Endometrial microvascular endothelial cells (primary cell): ENCODE results near the gene ID1. TPM values are rescaled to one million over a fixed set of nuclear protein-coding genes. Genes with fewer than 3 reads are reported as not detected.
"Not testable (repeated sequence)": the region's sequence is repeated elsewhere in the genome, so short reads cannot be mapped to it uniquely, and the experiment has no call there.

ENCODE experiments used
- in situ Hi-C: cut with HindIII; loops from 2 replicates; pipeline ENCODE4 v1.10.0; 2017; ENCODE audit warnings: low sequenced_read_pairs, low pct_unique_long_range_greater_than_20kb; ENCODE audit errors: inconsistent ontology term
- total RNA-seq: library from RNA; depleted of rRNA; stranded (reverse); fragments of >200 nt; gene quantifications from one replicate; pipeline ENCODE4 v1.2.3, GENCODE V29; 2015; ENCODE audit errors: inconsistent ontology term

ID1 gene
- total RNA-seq, 1 donor from 2014 or later: 279 TPM

GRCh38 chr20:31595654-31596411, 9.3 kb upstream of the ID1 start:
- in situ Hi-C loops: no loop called here

- in situ Hi-C loops: not testable (repeated sequence)
Observed at GRCh38 chr20:31596412-31596715, 8.7 kb upstream of the ID1 start.

GRCh38 chr20:31596831-31597480, 8.1 kb upstream of the ID1 start:
- in situ Hi-C loops: no loop called here

DNA sequence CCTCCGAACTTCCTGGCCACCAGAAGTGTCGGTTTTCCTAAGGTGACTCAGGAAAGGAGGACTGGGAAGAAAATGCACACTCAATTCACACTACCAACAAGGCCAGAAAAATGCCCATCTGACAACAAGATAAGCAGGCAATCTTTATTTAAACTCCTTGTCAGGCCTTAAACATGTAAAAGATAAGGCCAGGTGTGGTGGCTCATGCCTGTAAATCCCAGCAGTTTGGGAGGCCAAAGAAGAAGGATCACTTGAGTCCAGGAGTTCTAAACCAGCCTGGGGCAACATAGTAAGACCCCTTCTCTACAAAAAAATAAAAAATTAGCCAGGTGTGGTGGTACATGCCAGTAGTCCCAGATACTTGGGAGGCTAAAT, 7.6 kb upstream of the ID1 start:
- in situ Hi-C loops: no loop called here

- in situ Hi-C loops: no loop called here
Observed at GRCh38 chr20:31602431-31602778, 2.7 kb upstream of the ID1 start.

DNA sequence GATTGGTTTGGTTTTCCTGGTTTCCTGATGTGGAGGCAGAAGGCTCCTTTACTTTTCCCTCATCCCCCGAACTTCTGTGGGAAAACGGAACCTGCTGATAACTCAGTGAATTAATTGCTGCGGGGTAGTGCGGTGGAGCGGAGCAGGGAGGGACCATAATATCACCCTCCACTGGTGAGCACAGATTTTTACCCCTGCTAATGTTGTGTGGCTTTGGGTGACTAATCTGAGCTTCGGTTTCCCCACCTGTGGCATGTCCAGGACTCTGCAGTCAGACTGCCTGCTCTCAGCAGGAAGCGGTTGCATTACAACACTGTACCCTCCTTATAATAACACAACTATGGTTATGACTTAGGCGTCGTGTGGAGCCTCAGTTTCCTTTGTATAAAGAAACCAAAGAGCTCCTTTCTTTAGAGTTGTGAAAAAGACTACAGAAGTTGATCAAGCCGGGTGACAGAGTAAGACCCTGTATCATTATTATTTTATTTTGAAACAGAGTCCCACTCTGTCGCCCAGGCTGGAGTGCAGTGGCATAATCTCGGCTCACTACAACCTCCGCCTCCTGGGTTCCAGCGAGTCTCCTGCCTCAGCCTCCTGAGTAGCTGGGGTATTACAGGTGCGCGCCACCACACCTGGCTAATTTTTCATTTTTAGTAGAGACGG, 2.2 kb upstream of the ID1 start:
- in situ Hi-C loops: no loop called here

- in situ Hi-C loops: no loop called here
Observed at GRCh38 chr20:31603822-31604566, 1.1 kb upstream of the ID1 start.

- in situ Hi-C loops: no loop called here
Observed at GRCh38 chr20:31604567-31605030, 490 bp upstream of the ID1 start.

- in situ Hi-C loops: no loop called here
Observed at GRCh38 chr20:31605902-31606803, 1.1 kb downstream of the ID1 start.

DNA sequence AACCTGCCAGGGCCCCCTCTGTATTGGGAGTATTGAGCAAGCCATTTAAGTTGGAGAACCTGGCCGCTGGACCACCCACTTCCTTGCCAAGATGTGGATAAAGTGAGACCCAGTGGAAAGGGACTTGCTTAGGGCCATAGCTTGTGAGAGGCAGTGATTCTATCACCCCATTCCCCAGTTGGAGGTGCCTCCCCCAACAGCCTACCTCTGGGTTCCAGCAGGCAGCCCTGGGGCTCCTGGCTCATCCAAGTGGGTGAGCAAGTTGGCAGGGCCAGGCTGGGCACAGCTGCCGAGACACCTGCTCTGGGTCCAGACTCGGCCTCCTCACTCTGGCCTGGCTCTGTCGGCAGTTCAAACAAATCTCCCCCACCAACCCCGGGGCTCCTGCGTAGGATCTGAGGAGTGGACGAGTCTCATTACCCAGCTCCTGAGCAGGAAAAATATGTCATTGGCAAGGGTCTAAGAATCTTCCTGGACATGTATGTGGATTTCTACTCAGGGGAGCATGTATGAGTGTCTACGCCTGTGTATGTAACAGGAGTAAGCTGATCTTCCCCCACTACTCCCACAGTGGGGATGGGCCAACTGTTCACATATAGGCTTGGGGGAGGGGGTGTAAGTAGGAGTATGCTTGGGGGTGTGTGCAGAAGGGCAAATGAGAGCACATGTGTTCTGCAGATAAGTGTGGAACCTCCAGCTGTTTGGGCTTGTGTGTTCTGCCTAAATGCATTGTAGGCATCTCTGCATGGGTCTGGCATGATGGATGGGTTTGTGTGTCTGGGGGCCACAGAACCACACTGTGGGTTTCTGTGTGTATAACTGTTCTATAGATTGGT, 1.9 kb downstream of the ID1 start:
- in situ Hi-C loops: no loop called here

DNA sequence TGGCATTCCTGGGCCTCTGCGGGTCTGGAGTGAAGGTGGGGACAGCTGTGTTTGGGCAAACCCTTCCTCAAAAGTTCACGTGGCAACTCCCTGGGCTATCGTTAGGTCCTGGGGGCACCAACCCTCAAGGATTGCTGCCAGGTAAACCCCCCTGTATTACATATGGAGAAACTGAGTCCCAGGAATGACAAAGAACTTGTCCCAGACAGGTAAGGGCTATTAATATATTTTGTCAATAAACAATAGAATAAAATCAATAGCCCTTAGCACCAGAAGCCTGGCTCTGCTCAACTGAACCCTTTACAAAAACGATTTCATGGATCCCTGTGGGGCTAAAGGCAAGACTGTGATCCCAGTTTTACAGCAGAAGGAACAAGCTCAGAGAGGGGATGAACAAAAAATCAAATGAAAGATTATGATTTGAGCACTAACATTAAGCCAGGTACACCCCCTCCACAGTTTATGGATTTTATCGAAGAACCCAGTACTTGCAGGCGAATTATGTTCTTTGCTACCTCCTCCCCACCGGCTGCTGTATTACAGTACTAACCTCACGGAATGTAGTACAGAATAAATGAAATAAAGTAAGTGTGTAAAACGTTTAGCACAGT, 2.7 kb downstream of the ID1 start:
- in situ Hi-C loops: no loop called here

DNA sequence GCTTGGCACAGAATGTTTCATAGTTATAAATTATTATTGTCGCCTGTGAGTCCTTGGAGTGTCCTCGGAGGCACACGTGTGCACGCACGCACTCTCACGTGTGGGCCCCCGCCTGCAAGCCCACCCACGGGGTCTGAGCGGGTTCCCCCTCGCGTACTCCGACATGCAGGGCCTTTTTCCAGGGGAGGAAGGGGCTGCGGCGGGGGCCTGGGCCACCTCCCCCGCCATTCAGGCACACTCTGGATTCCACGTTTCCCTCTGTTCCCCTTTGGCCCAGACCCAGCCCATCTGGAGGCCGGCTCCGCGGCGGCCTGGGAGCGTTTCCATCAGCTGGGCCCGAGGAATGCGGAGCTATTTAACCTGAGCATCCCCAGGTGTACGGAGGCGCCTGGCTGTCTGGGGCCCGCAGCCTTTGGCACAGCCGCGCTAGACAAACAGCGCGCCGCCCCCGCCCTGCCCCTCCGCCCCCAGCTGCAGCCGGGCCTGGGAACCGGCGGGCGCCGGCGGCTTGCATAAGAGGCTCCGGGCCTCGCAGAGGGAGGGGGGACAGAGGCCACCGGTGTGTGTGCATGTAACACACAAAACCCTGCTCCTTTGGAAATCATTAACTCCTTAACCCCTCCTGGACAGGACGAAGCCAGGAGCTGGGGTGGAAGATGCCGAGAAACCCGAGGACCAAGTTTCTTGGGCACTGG, 3.3 kb downstream of the ID1 start:
- in situ Hi-C loops: no loop called here

DNA sequence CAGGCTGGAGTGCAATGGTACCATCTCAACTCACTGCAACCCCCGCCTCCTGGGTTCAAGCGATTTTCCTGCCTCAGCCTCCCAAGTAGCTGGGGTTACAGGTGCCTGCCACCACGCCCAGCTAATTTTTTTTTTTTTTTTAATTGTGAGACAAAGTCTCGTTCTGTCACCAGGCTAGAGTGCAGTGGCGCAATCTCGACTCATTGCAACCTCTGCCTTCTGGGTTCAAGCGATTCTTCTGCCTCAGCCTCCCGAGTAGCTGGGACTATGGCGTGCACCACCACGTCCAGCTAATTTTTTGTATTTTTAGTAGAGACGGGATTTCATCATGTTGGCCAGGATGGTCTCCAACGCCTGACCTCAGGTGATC, 7.2 kb downstream of the ID1 start:
- in situ Hi-C loops: not testable (repeated sequence)

DNA sequence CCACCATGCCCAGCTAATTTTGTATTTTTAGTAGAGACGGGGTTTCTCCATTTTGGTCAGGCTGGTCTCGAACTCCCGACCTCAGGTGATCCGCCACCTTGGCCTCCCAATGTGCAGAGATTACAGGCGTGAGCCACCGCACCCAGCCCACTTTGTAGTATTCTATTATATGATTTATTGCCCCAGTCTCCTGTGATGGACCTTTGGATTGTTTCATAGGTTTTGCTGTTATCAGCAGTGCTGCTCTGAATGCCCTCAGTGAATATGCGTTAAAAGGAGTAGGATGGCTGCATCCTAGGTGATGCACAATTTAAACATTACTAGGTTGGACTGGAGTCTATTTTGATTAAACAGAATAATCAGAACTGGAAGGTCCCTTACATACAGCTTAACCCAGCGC, 10.3 kb downstream of the ID1 start:
- in situ Hi-C loops: no loop called here

DNA sequence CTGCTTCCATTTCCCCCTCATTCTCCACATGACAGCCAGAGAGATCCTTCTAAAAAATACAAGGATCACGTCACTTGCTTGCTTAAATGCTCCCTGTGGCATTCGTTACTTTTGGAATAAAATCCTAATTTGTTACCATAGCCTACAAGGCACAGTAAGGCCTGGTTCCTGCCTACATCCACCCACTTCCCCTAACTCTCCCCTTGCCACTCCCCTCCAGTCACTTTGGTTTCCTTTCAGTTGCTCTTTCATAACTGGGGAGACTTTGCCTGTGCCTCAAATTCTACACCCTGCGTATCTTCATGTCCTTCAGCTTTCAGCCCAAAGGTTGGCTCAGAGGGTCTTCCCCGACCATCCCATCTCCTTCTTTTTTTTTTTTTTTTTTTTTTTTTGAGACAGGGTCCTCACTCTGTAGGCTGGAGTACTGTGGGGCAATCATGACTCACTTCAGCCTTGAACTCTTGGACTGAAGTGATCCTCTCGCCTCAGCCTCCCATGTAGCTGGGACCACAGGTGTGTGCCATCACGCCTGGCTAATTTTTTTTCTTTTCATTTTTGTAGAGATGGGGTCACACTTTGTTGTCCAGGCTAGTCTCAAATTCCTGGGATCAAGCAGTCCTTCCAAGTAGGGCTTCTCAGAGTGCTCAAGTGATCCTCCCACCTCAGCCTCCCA, 12.5 kb downstream of the ID1 start:
- in situ Hi-C loops: no loop called here

DNA sequence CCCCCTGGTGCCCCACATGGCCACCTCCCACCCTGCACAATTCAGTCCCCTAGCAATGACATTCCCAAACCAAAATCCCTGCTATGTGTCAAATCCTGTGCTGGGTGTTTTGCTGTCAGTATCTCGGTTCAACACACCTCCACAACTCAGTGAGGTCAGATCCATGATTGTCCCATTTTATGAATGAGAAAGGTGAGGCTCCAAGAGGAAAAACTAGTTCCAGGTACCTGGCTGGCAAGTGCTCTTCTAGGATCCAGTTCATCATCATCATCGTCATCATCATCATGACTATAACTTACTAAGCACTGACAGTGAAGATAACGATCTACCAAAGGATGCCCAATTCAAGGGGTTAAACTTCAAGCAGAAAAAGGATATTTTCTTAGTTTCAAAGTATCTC, 15.2 kb downstream of the ID1 start:
- in situ Hi-C loops: no loop called here

GRCh38 chr20:31623123-31623505, 18.0 kb downstream of the ID1 start:
- in situ Hi-C loops: not testable (repeated sequence)
